ENCODE results near the gene SMO.
"Not testable (repeated sequence)": the region's sequence is repeated elsewhere in the genome, so short reads cannot be mapped to it uniquely, and the experiment has no call there.

SMO gene

DNA sequence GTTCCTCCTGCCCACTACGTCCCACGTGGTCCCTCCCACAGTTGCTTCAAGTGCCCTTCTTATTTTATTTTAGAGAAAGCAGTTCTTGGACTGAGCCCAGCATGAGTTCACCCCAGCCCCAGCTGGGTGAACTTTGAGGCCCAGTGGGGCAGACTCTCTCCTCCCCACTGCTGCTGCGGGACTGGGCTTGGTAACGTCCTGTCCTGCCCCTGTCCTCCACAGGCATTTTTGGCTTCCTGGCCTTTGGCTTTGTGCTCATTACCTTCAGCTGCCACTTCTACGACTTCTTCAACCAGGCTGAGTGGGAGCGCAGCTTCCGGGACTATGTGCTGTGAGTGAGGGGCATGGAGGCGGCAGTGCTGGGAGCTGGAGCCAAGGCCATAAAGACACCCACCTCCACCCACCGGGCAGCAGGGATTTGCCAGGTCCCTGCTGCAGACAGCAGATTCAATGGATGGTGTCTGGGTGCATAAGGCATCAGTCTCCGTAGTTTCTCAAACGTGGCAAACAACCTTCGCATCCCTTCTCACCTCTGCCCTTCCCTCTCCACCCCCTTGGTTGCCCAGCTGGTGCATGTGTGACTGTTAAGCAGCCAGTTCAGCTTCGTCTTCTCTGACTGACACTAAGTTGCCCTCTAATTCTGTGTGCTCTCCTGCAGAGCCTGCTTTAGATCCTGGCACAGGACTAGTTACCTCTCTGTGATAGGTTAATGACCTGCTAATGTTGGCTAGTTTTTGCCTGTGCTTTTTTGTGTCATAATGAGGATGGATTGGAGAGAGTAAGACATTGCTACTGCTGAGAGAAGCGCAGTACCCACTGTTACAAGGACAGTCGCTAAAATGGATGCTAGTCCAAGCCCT is 20.9 kb downstream of the SMO start:
- no peak for DNase-seq (ENCODE audit: low read depth, low spot score)

DNA sequence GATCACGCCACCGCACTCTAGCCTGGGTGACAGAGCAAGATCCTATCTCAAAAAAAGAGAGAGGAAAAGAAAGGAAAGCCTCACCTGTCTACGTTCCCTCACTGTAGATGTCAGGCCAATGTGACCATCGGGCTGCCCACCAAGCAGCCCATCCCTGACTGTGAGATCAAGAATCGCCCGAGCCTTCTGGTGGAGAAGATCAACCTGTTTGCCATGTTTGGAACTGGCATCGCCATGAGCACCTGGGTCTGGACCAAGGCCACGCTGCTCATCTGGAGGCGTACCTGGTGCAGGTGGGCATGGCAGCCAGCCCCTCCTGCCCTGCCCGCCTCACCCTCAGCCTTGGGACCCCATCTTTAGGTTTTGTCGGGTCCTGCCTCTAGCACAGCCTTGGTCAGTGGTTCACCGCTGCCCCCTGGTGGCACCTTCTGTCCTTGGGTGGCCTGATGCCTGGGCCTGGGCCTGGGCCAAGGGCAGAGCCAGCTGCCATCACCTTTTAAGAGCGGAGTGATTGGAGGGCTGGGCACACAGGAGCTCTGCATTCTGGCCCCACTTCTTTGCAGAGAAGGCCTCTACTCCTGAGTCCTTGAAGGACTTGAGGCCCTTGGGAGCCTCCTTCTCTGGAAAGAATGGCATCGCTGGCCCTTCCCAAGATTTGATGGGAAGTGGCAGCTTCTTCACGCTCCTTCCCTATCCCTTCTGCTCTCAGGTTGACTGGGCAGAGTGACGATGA is 22.0 kb downstream of the SMO start:
- peak; percentile 28 for DNase-seq (ENCODE audit: low read depth, low spot score)

DNA sequence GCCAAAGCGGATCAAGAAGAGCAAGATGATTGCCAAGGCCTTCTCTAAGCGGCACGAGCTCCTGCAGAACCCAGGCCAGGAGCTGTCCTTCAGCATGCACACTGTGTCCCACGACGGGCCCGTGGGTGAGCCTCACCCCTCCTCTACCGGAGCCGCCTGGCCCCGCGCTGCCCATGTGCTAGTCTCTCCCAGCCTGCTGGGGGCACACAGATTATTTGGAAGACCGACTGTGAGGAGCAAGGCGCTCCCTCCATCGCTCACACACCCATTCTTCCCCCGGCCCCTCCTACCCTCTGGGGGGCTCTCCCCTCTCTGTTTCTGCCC is 22.5 kb downstream of the SMO start:
- DNase-seq (ENCODE audit: low read depth, low spot score), result no peak

DNA sequence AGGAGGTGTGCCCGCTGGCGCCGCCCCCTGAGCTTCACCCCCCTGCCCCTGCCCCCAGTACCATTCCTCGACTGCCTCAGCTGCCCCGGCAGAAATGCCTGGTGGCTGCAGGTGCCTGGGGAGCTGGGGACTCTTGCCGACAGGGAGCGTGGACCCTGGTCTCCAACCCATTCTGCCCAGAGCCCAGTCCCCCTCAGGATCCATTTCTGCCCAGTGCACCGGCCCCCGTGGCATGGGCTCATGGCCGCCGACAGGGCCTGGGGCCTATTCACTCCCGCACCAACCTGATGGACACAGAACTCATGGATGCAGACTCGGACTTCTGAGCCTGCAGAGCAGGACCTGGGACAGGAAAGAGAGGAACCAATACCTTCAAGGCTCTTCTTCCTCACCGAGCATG is 23.7 kb downstream of the SMO start:
- DNase-seq (ENCODE audit: low read depth, low spot score), result no peak

DNA sequence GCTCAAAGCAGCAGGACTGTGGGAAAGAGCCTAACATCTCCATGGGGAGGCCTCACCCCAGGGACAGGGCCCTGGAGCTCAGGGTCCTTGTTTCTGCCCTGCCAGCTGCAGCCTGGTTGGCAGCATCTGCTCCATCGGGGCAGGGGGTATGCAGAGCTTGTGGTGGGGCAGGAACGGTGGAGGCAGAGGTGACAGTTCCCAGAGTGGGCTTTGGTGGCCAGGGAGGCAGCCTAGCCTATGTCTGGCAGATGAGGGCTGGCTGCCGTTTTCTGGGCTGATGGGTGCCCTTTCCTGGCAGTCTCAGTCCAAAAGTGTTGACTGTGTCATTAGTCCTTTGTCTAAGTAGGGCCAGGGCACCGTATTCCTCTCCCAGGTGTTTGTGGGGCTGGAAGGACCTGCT is 24.2 kb downstream of the SMO start:
- DNase-seq (ENCODE audit: low read depth, low spot score), result no peak

DNA sequence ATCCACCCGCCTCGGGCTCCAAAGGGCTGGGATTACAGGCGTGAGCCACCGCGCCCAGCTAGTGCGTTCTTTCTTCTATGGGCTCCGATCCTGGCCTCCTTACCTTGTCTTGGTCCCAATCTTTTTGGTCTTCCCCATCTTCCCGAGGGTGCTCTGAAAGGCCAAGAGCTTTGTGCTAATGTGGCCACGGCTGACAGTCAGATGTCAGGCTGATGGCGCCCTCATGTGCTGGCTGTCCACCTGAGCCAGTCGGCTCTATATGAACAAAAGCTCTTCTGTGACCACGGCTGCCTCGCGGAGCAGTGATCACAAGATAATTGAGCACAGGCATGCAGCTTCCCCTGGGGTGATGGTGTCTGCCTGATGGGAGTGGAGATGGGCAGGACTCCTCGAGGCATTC is 25.4 kb downstream of the SMO start:
- DNase-seq (ENCODE audit: low read depth, low spot score), result no peak

DNA sequence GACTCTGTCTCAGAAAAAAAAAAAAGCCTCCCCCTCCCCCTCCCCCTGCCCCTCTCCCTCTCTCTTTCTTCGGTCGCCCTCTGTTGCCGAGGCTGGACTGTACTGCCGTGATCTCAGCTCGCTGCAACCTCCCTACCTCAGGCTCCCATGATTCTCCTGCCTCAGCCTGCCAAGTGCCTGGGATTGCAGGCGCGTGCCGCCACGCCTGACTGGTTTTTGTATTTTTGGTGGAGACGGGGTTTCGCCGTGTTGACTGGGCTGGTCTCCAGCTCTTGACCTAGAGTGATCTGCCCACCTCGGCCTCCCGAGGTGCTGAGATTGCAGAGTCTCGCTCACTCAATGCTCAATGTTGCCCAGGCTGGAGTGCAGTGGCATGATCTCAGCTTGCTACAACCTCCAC is 27.3 kb downstream of the SMO start:
- DNase-seq (ENCODE audit: low read depth, low spot score), result not testable (repeated sequence)

DNA sequence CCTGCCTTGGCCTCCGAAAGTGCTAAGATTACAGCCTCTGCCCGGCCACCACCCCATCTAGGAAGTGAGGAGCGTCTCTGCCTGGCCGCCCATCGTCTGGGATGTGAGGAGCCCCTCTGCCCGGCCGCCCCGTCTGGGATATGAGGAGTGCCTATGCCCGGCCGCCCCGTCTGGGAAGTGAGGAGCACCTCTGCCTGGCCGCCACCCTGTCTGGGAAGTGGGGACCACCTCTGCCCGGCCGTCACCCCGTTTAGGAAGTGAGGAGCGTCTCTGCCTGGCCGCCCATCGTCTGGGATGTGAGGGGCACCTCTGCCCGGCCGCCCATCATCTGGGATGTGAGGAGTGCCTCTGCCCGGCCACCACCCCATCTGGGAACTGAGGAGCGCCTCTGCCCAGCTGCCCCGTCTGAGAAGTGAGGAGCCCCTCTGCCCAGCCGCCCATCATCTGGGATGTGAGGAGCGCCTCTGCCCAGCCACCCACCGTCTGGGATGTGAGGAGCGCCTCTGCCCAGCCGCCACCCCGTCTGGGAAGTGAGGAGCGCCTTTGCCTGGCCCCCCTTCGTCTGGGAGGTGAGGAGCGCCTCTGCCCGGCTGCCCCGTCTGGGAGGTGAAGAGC is 27.8 kb downstream of the SMO start:
- not testable (repeated sequence) for DNase-seq (ENCODE audit: low read depth, low spot score)

DNA sequence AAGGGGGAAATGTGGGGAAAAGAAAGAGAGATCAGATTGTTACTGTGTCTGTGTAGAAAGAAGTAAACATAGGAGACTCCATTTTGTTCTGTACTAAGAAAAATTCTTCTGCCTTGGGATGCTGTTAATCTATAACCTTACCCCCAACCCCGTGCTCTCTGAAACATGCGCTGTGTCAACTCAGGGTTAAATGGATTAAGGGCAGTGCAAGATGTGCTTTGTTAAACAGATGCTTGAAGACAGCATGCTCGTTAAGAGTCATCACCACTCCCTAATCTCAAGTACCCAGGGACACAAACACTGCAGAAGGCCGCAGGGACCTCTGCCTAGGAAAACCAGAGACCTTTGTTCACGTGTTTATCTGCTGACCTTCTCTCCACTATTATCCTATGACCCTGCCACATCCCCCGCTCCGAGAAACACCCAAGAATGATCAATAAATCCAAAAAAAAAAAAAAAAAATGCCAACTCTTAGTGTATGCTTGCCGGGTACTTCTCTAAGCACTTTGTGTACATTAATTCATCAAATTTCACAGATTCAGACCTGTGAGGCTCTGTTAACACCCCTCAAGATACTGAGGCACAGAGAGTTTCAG is 28.5 kb downstream of the SMO start:
- not testable (repeated sequence) for DNase-seq (ENCODE audit: low read depth, low spot score)

DNA sequence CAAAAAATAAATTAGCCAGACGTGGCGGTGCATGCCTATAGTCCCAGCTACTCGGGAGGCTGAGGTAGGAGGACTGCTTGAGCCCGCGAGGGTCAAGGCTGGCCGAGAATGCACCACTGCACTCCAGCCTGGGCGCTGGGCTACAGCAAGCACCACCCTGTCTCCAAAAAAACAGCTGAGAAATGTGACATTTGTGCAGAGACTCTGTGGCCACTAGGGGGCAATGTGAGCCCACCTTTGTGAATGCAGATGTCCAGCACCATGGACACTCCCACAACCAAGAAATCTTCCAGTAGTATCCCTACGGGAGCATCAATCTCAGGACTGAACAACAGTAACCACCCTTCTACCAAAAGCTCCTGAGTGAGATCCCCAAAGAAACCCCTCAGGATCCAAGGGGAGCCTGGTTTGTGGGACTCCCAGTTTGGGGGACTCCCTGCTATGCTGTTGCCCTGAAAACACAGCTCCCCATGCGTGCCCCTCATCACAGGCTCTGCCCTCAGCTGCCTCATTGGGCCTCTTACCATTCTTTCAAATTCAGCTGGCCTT is 30.2 kb downstream of the SMO start:
- DNase-seq (ENCODE audit: low read depth, low spot score), result peak; percentile 70

DNA sequence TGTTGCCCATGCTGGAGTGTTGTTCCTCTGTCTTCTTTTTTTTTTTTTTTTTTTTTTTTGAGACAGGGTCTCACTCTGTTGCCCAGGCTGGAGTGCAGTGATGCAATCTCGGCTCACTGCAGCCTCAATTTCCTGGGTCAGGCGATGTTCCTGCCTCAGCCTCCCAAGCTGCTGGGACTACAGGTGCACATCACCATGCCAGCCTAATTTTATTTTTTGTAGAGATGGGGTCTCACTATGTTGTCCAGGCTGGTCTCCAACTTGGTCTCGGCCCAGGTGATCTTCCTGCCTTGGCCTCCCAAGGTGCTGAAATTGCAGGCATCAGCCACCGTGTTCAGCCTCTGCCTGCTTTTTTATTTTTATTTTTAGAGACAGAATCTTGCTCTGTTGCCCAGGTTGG is 30.7 kb downstream of the SMO start:
- not testable (repeated sequence) for DNase-seq (ENCODE audit: low read depth, low spot score)

DNA sequence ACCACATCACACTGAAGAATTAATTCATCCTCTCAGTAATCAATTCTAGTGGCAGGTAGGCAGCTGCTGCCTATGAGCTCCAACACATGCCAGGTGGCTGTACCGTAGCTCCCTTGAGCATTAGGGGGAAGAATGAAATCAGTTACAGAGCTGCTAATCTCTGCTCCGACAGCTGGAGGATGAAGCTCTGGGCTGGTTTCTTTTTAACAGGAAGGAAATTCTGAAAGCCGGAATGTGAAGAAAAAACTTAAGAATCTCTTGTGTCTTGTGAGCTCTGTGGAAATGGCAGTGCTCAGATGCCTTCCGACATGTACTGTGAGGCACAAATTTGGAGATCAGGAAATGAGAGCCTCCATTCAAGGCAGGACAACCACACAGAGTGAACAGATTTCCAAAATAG is 33.6 kb downstream of the SMO start:
- no peak for DNase-seq (ENCODE audit: low read depth, low spot score)

DNA sequence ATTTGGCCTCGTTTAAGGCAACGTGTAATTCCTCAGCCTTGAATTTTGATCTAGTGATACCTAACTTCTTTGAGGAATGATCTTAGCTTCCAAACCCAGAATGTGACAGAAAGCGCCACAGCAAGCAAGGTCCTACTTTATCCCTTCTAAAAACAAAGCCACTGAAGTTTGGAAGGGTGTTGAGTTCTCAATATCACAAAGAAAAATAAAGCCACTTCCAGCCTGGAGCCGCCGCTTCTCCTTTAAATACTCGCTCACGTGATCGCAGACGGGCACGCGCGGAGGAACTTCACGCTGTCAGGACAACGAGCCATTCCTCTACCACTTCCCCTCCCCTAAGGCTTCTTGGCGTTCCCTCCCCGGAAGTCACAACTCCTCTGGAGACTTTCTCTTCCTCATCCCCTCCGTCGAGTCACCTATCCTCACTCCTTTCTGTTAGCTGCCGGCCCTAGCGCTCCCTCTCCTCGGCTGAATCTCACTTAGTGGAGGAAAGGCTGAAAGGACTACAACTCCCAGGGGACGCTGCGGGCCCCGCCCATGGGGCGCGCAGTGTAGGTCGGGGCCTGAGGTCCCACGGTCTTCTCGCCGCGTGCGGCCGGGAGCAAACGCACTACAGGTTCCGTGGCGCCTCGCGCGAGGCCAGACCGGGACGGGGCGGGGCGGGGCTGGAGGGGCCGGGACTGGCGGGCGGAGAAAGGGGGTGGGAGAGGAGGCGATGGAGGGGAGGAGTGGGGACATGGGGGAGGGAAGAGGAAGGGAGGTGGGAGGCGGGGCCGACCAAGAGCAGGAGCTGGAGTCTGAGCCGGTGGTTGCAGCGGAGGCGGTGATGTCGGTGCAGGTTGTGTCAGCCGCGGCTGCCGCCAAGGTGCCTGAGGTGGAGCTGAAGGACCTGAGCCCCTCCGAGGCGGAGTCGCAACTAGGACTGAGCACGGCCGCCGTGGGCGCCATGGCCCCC is 36.1 kb downstream of the SMO start, which contains the start of gene AHCYL2:
Gene AHCYL2, plus strand, starts transcription at position 780 of the 955 bp plus-strand sequence.
- peak; percentile 95 for DNase-seq (ENCODE audit: low read depth, low spot score)

DNA sequence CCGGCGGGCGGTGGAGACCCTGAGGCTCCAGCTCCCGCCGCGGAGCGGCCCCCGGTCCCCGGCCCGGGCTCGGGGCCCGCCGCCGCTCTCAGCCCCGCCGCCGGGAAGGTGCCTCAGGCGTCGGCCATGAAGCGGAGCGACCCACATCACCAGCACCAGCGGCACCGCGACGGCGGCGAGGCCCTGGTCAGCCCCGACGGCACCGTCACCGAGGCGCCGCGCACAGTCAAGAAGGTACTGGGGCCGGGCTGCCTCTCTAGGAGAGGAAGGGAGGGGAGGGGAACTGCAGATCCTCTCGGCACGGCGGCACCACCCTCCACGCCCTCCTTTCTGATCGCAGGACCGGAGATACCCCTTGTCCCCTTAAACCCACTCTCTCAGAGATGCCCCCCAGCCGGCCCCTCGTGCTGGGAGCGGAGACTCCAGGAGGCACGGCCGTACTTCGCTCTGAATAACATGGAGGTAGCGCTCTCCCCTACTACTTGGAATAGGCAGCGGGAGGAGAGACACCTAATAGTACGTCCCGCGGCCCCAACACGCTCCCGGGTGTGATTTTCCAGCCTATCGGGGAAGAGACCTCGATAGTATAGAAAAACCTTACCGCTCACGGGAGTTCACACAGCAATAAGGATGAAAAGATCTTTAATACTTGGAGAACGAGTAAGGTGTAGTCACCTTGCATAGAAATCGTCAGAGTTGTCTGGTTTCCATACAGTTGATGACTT is 36.9 kb downstream of the SMO start:
- peak; percentile 19 for DNase-seq (ENCODE audit: low read depth, low spot score)

DNA sequence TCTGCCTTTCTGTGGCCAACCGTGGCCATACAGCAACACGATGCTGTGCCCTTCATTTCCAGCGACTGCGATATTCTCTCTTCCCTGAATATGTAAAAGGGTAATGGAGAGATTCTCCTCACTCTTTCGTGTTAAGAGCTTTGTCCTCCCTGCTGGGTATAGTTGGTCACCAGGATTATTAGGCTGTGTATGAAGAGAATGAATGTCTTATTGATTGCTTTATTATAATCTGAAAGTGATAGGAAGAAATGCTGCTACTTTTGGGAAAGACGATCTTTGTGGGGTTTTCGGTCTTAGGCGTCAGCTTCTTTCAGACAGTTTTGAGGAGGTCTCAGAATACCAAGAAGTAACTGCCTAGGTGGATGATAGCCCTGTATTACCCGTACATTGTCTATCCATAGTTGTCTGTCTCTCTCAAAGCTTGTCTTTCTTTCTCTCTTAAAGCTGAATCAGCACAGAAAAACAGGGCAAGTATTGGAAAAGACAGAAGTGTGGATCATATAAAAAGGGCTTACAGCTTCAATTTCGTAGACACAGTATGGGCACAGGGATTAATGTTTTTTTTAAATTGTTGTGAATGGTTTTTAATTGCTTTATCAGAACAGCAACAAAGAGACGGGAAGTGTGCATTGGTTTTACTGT is 37.6 kb downstream of the SMO start:
- no peak for DNase-seq (ENCODE audit: low read depth, low spot score)

DNA sequence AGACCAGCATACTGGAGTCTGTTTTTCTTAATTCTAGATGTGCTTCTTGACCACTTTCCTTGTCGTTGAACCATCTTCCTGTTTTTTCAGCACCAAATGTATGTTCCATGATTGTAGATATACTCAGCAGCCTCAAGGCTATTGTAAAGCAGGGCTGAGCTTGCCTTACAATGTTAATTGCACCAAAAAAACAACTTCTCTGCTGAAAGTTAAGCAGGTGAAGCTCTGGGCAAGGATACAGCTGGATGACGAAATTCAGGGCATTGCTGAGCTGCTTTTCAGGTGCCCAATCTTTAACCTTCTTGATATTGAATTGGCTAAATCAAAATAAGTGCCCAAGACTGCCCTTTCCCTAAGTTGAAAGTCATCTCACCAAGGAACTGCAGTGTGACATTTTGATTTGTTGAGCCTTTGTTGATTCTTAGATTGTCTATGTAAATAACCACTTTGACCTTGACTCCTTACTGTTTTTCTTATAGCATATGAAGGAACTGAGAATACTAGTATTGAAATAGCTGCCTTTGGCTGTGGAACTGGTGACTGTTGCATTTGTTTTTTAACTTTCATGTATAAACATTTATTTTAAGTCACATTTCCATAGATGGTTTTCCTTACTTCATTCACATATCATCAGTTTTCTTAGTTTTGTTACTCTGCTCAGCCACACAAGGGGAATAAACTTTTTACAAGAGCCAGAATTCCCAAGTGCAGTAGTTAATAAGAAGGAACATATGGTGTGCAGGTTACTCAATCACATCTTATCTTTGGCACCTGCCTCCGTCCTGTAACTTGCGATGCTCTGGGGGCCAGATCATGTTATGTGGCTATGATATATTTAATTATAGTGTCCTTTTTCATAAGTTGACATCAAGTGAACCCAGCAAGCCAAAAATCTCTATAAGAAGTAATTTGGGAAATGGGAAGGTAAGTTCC is 39.5 kb downstream of the SMO start:
- no peak for DNase-seq (ENCODE audit: low read depth, low spot score)

DNA sequence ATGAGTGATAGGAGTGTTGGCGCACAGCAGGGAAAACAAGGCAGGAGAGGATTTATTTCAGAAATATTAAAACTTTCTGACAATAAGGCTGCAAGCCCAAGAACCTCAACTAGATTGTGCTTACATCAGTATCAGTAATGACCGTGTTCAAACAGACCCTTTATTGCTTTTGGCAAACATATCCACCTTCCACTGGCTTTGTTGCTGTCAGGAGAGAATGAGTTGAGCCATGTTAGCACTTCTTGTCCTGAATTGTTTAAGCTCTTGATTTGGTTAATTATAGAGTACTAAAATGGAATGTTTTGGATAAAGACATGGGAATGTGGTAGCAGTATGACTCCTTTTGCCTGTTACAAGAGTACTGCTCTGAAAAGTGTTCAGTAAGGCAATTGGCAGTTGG is 40.2 kb downstream of the SMO start:
- no peak for DNase-seq (ENCODE audit: low read depth, low spot score)

DNA sequence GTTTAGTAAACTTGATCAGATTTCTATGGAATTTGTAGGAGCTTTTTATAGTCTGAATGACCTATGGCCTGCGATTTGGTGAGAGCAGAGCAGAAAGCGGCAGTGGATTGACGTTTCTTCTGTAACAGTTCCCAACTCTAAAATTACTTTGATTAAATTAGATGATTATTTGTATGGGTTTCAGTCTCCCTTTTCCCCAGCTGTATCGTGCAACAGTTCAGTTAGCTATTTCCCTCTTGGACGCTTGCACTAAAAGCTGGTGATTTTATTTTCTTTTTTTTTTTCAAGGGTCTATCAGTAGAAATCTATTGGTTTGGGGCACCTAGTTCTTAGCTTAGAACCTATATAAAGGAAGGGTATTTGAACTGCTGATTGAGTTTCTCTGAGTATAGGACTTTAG is 43.2 kb downstream of the SMO start:
- no peak for DNase-seq (ENCODE audit: low read depth, low spot score)

DNA sequence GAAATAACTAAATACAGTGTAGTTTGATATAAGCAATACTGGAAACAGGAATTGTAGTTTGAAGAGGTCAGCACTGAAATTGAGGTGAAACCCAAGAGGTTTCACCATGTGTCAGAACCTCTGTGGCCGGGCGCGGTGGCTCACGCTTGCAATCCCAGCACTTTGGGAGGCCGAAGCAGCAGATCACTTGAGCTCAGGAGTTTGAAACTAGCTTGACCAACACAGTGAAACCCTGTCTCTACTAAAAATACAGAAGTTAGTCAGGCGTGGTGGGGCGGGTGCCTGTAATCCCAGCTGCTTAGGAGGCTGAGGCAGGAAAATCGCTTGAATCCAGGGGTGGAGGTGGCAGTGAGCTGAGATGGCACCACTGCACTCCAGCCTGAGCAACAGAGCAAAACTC is 50.1 kb downstream of the SMO start:
- DNase-seq (ENCODE audit: low read depth, low spot score), result no peak

Measured in activated CD4-positive, CD25-positive, alpha-beta regulatory T cell treated with anti-CD3 and anti-CD28 coated beads, Interleukin-2, amount 50 U/mL, for 16 hours (primary cell).